HepG2 (cell line): Measurements from ENCODE around the gene OST4. TPM values are rescaled to one million over a fixed set of nuclear protein-coding genes. Genes with fewer than 3 reads are reported as not detected.

Experiments
- NFIC ChIP-seq: IDR thresholded peaks from 2 replicates; pipeline ENCODE4 v1.6.1; 2012; ENCODE audit warnings: mild to moderate bottlenecking, low read length, inconsistent platforms
- SIX4 ChIP-seq: sonication (generic); formaldehyde crosslinking; IDR thresholded peaks from 2 replicates; pipeline ENCODE4 v1.4.0; 2020; ENCODE audit warnings: missing genetic modification reagents
- SNAI1 ChIP-seq: sonication (generic); formaldehyde crosslinking; IDR thresholded peaks from 2 replicates; pipeline ENCODE4 v1.5.0; 2020; ENCODE audit warnings: mild to moderate bottlenecking, missing genetic modification reagents, borderline replicate concordance
- SOX6 ChIP-seq, 2 experiments: fragments of 450-650 bp in 1 of 2; sonication (generic) in 1 of 2; formaldehyde crosslinking in 1 of 2; IDR thresholded peaks; 2 replicates each; pipeline versions ENCODE4 v1.4.0 to v1.6.1; 2017 to 2020; ENCODE audit warnings: antibody characterized with exemption in 1 of 2, mild to moderate bottlenecking in 1 of 2, missing genetic modification reagents in 1 of 2
- SRY ChIP-seq: sonication (generic); formaldehyde crosslinking; IDR thresholded peaks from 2 replicates; pipeline ENCODE4 v1.8.0; 2022; ENCODE audit warnings: mild to moderate bottlenecking, missing genetic modification reagents
- STAT5B ChIP-seq: sonication (generic); formaldehyde crosslinking; IDR thresholded peaks from 2 replicates; pipeline ENCODE4 v1.4.0; 2020; ENCODE audit warnings: missing genetic modification reagents
- XRCC5 ChIP-seq: fragments of 200-400 bp; formaldehyde crosslinking; optimal IDR thresholded peaks from 2 replicates; pipeline ENCODE3; 2017; ENCODE audit warnings: mild to moderate bottlenecking, low read length
- ZFX ChIP-seq: sonication (generic); formaldehyde crosslinking; IDR thresholded peaks from 2 replicates; pipeline ENCODE4 v1.4.0; 2020; ENCODE audit warnings: mild to moderate bottlenecking, low read depth, missing genetic modification reagents, moderate library complexity
- ZNF235 ChIP-seq: sonication (generic); formaldehyde crosslinking; IDR thresholded peaks from 2 replicates; pipeline ENCODE4 v1.8.1; 2023; ENCODE audit warnings: mild to moderate bottlenecking, missing genetic modification reagents, borderline replicate concordance
- ZNF343 ChIP-seq: sonication (generic); formaldehyde crosslinking; IDR thresholded peaks from 2 replicates; pipeline ENCODE4 v1.4.0; 2020; ENCODE audit warnings: mild to moderate bottlenecking, missing genetic modification reagents
- ZNF746 ChIP-seq: sonication (generic); formaldehyde crosslinking; IDR thresholded peaks from 2 replicates; pipeline ENCODE4 v1.8.0; 2022; ENCODE audit warnings: mild to moderate bottlenecking, missing genetic modification reagents
- polyA plus RNA-seq, 8 experiments: library from polyadenylated mRNA; depleted of rRNA in 3 of 8; stranded (reverse) in 7 of 8; unstranded in 1 of 8; fragments of >200 nt; fragmentation: Illumina TruSeq in 4 of 8; extraction: Trizol in 4 of 8; gene quantifications; 2 replicates each; pipeline versions ENCODE4 v1.2.1 to v1.2.3, GENCODE V29; 2011 to 2016; ENCODE audit warnings: low read depth in 4 of 8, missing spikeins in 1 of 8, mixed read lengths in 1 of 8; ENCODE audit not compliant: insufficient read depth in 1 of 8
- total RNA-seq, 5 experiments: library from RNA; depleted of rRNA; stranded (reverse); fragments of >200 nt; fragmentation: Illumina TruSeq; extraction: Trizol; gene quantifications; 2 replicates each; pipeline ENCODE4 v1.2.3, GENCODE V29; 2016; ENCODE audit warnings: low read depth in 1 of 5
- TF ChIP-seq, protein P1 (sequence below), 2 experiments: sonication (generic) in 1 of 2; formaldehyde crosslinking in 1 of 2; IDR thresholded peaks; 2 replicates each; pipeline versions ENCODE4 v1.4.0 to v1.6.1; 2016 to 2020; ENCODE audit warnings: borderline replicate concordance in 1 of 2, low read depth in 1 of 2, mild to moderate bottlenecking in 1 of 2, missing genetic modification reagents in 1 of 2
- TF ChIP-seq, protein P2 (sequence below): sonication (generic); formaldehyde crosslinking; IDR thresholded peaks from 2 replicates; pipeline ENCODE4 v1.4.0; 2020; ENCODE audit warnings: missing genetic modification reagents
- TF ChIP-seq, protein P3 (sequence below): sonication (generic); formaldehyde crosslinking; IDR thresholded peaks from 2 replicates; pipeline ENCODE4 v1.4.0; 2020; ENCODE audit warnings: missing genetic modification reagents
- TF ChIP-seq, protein P4 (sequence below): sonication (generic); formaldehyde crosslinking; conservative IDR thresholded peaks from 2 replicates; pipeline ENCODE4 v1.4.0; 2020; ENCODE audit warnings: missing genetic modification reagents

OST4 gene
- total and polyA plus RNA-seq, 2 of the 13 experiments (the other 11 are each of a cell fraction or from before 2014, with no cell fraction given) = 498 to 584 TPM

DNA sequence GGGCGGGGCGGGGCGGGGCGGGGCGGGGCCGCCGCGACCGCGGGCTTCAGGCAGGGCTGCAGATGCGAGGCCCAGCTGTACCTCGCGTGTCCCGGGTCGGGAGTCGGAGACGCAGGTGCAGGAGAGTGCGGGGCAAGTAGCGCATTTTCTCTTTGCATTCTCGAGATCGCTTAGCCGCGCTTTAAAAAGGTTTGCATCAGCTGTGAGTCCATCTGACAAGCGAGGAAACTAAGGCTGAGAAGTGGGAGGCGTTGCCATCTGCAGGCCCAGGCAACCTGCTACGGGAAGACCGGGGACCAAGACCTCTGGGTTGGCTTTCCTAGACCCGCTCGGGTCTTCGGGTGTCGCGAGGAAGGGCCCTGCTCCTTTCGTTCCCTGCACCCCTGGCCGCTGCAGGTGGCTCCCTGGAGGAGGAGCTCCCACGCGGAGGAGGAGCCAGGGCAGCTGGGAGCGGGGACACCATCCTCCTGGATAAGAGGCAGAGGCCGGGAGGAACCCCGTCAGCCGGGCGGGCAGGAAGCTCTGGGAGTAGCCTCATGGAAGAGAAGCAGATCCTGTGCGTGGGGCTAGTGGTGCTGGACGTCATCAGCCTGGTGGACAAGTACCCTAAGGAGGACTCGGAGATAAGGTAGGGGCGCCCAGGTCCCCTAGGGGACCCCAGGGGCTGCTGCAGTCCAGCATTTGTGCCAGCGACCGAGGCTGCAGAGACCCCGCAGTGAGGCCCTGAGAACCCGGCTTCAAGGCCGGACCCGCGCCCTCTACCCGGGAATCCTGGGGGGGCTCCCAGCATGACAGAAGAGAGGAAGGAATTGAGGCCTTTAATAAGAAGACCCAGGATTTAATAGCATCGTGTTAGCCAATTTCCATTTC is 15.5 kb upstream of the OST4 start, which contains the start of gene KHK (continued):
- TF ChIP-seq ZFX (CRISPR knock-in tag) (peak; percentile 87), ZNF235 (0 out of 2 replicates have a peak, but pooled peaks have one; percentile 48), SNAI1 (CRISPR knock-in tag) (no peak), SOX6 (IDR thresholded peaks at IDR 0.05) (no peak), SOX6 (CRISPR knock-in tag; IDR thresholded peaks at IDR 0.05) (peak; percentile 49), SIX4 (CRISPR knock-in tag) (0 out of 2 replicates have a peak, but pooled peaks have one; percentile 7), ZNF746 (no peak), NFIC (no peak), SRY (CRISPR knock-in tag) (0 out of 2 replicates have a peak, but pooled peaks have one; percentile 2), ZNF343 (CRISPR knock-in tag) (peak; percentile 66; the same call in 1 of the 2 replicates), STAT5B (CRISPR knock-in tag) (0 out of 2 replicates have a peak, but pooled peaks have one; percentile 5), XRCC5 (peak; percentile 14)
- TF ChIP-seq, protein P1, sequence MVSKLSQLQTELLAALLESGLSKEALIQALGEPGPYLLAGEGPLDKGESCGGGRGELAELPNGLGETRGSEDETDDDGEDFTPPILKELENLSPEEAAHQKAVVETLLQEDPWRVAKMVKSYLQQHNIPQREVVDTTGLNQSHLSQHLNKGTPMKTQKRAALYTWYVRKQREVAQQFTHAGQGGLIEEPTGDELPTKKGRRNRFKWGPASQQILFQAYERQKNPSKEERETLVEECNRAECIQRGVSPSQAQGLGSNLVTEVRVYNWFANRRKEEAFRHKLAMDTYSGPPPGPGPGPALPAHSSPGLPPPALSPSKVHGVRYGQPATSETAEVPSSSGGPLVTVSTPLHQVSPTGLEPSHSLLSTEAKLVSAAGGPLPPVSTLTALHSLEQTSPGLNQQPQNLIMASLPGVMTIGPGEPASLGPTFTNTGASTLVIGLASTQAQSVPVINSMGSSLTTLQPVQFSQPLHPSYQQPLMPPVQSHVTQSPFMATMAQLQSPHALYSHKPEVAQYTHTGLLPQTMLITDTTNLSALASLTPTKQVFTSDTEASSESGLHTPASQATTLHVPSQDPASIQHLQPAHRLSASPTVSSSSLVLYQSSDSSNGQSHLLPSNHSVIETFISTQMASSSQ (IDR thresholded peaks at IDR 0.05; ENCODE audit: low read depth) = peak; percentile 30; the same call in 1 of the 2 replicates
- TF ChIP-seq, protein P1 (CRISPR knock-in tag; IDR thresholded peaks at IDR 0.05; ENCODE audit: borderline replicate concordance) = 0 out of 2 replicates have a peak, but pooled peaks have one; percentile 0
- TF ChIP-seq, protein P2, sequence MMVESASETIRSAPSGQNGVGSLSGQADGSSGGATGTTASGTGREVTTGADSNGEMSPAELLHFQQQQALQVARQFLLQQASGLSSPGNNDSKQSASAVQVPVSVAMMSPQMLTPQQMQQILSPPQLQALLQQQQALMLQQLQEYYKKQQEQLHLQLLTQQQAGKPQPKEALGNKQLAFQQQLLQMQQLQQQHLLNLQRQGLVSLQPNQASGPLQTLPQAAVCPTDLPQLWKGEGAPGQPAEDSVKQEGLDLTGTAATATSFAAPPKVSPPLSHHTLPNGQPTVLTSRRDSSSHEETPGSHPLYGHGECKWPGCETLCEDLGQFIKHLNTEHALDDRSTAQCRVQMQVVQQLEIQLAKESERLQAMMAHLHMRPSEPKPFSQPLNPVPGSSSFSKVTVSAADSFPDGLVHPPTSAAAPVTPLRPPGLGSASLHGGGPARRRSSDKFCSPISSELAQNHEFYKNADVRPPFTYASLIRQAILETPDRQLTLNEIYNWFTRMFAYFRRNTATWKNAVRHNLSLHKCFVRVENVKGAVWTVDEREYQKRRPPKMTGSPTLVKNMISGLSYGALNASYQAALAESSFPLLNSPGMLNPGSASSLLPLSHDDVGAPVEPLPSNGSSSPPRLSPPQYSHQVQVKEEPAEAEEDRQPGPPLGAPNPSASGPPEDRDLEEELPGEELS = no peak; the same call in 1 of the 2 replicates
- TF ChIP-seq, protein P3, sequence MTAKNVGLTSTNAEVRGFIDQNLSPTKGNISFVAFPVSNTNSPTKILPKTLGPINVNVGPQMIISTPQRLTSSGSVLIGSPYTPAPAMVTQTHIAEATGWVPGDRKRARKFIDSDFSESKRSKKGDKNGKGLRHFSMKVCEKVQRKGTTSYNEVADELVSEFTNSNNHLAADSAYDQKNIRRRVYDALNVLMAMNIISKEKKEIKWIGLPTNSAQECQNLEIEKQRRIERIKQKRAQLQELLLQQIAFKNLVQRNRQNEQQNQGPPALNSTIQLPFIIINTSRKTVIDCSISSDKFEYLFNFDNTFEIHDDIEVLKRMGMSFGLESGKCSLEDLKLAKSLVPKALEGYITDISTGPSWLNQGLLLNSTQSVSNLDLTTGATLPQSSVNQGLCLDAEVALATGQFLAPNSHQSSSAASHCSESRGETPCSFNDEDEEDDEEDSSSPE (CRISPR knock-in tag) = peak; percentile 10; the same call in 1 of the 2 replicates
- TF ChIP-seq, protein P4, sequence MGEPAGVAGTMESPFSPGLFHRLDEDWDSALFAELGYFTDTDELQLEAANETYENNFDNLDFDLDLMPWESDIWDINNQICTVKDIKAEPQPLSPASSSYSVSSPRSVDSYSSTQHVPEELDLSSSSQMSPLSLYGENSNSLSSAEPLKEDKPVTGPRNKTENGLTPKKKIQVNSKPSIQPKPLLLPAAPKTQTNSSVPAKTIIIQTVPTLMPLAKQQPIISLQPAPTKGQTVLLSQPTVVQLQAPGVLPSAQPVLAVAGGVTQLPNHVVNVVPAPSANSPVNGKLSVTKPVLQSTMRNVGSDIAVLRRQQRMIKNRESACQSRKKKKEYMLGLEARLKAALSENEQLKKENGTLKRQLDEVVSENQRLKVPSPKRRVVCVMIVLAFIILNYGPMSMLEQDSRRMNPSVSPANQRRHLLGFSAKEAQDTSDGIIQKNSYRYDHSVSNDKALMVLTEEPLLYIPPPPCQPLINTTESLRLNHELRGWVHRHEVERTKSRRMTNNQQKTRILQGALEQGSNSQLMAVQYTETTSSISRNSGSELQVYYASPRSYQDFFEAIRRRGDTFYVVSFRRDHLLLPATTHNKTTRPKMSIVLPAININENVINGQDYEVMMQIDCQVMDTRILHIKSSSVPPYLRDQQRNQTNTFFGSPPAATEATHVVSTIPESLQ (CRISPR knock-in tag) = 0 out of 2 replicates have a peak, but pooled peaks have one; percentile 17
